OCI-LY3 (cell line): ENCODE data around the gene LMO7.

Source experiments
- H2AFZ ChIP-seq: fragments of 200-600, 300-600 bp; shearing (Covaris generic); 2 replicates; pipeline ENCODE4 v1.6.0; 2014; ENCODE audit warnings: antibody characterized with exemption, low read depth, low read length
- H3K27ac ChIP-seq: fragments of 200-600, 300-600 bp; sonication (generic); 2 replicates; pipeline ENCODE4 v1.5.1; 2014; ENCODE audit warnings: mild to moderate bottlenecking, low read length, moderate library complexity, mixed read lengths
- H3K27me3 ChIP-seq: fragments of 200-600, 300-600 bp; sonication (generic); 2 replicates; pipeline ENCODE4 v1.6.1; 2014; ENCODE audit warnings: low read depth, low read length, mixed read lengths
- H3K36me3 ChIP-seq: fragments of 200-600, 300-600 bp; sonication (generic); replicated peaks from 2 replicates; pipeline ENCODE3; 2014; ENCODE audit warnings: low read depth, low read length, mixed read lengths
- H3K4me1 ChIP-seq: fragments of 300-600, 200-600 bp; sonication (generic); 2 replicates; pipeline ENCODE4 v1.6.1; 2014; ENCODE audit warnings: low read length, mixed read lengths
- H3K4me2 ChIP-seq: fragments of 200-600, 300-600 bp; sonication (generic); 2 replicates; pipeline ENCODE4 v1.6.1; 2014; ENCODE audit warnings: low read length, mixed read lengths
- H3K4me3 ChIP-seq: fragments of 300-600, 200-600 bp; sonication (generic); 2 replicates; pipeline ENCODE4 v1.5.1; 2014; ENCODE audit warnings: antibody characterized with exemption, mild to moderate bottlenecking, low read length, moderate library complexity
- H3K79me2 ChIP-seq: fragments of 300-600, 200-600 bp; shearing (Covaris generic); 2 replicates; pipeline ENCODE4 v1.6.1; 2014; ENCODE audit warnings: mild to moderate bottlenecking, low read length, mixed read lengths
- H3K9ac ChIP-seq: fragments of 300-600, 200-600 bp; shearing (Covaris generic); 2 replicates; pipeline ENCODE4 v1.6.0; 2014; ENCODE audit warnings: mild to moderate bottlenecking, low read length, moderate library complexity
- H3K9me3 ChIP-seq: fragments of 200-600, 300-600 bp; shearing (Covaris generic); 2 replicates; pipeline ENCODE4 v1.6.1; 2014; ENCODE audit warnings: low read length, mixed read lengths; ENCODE audit not compliant: insufficient read depth
- H4K20me1 ChIP-seq: fragments of 200-600, 300-600 bp; sonication (generic); 2 replicates; pipeline ENCODE4 v1.6.1; 2016; ENCODE audit warnings: low read length, mixed read lengths; ENCODE audit not compliant: insufficient read depth
- EZH2phosphoT487 ChIP-seq: fragments of 200-600 bp; shearing (Covaris generic); IDR thresholded peaks from 2 replicates; pipeline ENCODE4 v1.6.1; 2018; ENCODE audit warnings: antibody characterized with exemption, mixed run types, low read depth
- TF ChIP-seq, protein P1 (sequence below): fragments of 200-600, 300-600 bp; sonication (generic); IDR thresholded peaks from 2 replicates; pipeline ENCODE4 v1.5.1; 2014; ENCODE audit warnings: antibody characterized with exemption, low read length, low read depth

The LMO7 gene

DNA sequence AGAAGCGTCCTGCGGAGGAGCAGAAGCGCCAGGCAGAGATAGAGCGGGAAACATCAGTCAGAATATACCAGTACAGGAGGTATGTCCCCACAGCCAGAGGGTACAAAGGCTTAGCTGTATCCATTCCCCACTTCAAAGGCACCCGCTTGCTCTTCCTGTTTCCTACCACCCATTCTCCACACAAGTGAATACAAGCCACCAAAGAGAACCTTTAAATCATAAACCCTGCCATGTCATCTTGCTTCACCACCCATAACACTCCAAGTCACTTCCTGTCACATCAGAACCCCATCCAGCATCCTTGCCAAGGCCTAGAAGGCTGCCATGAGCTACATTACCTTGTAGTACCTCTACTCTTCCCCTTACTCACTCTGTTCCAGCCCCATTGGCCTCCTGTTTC is 205.8 kb downstream of the LMO7 start:
- Histone ChIP-seq H3K4me3 (no peak overlapping the region), H4K20me1 (no peaks in the 10 kb centered on the region), H2AFZ (no peak overlapping the region), H3K27ac (no peak overlapping the region), H3K27me3 (no peaks in the 10 kb centered on the region), H3K36me3 (peaks cover 16% of the 10 kb centered on the region), H3K9me3 (no peaks in the 10 kb centered on the region), H3K9ac (no peak overlapping the region), H3K4me1 (peaks cover 9% of the 10 kb centered on the region; the same call in 1 of the 2 replicates), H3K4me2 (no peak overlapping the region), H3K79me2 (no peaks in the 10 kb centered on the region)
- TF ChIP-seq, protein P1, sequence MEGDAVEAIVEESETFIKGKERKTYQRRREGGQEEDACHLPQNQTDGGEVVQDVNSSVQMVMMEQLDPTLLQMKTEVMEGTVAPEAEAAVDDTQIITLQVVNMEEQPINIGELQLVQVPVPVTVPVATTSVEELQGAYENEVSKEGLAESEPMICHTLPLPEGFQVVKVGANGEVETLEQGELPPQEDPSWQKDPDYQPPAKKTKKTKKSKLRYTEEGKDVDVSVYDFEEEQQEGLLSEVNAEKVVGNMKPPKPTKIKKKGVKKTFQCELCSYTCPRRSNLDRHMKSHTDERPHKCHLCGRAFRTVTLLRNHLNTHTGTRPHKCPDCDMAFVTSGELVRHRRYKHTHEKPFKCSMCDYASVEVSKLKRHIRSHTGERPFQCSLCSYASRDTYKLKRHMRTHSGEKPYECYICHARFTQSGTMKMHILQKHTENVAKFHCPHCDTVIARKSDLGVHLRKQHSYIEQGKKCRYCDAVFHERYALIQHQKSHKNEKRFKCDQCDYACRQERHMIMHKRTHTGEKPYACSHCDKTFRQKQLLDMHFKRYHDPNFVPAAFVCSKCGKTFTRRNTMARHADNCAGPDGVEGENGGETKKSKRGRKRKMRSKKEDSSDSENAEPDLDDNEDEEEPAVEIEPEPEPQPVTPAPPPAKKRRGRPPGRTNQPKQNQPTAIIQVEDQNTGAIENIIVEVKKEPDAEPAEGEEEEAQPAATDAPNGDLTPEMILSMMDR = no peak
- TF ChIP-seq EZH2phosphoT487 = no peak

DNA sequence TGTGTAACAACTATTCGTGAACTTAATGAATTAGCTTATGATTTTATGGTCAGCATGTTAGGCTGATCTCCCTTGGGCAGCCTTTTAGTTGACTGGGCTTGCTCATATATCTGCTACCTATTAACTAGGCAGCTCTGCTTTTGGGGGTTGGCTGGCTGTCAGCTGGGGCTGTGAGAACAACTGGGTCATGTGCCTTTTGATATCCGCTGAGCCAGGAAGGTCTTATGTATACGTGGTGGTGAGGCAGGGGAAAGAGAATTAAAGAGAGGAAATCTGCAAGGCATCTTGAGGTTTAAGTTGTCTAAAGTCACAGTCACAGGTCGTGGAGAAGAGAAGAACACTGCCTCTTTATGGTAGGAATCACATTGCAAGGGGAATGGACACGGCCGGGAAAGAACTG is 206.9 kb downstream of the LMO7 start:
- H3K79me2 ChIP-seq = no peaks in the 10 kb centered on the region
- no peak overlapping the region for H3K4me2 ChIP-seq
- H3K27ac ChIP-seq = no peak overlapping the region
- H3K27me3 ChIP-seq = no peaks in the 10 kb centered on the region
- peaks cover 16% of the 10 kb centered on the region for H3K36me3 ChIP-seq
- no peak overlapping the region for H2AFZ ChIP-seq
- no peaks in the 10 kb centered on the region for H3K9me3 ChIP-seq
- TF ChIP-seq, protein P1 = no peak
- no peak for TF ChIP-seq EZH2phosphoT487
- H3K4me1 ChIP-seq = peaks cover 14% of the 10 kb centered on the region
- no peak overlapping the region for H3K4me3 ChIP-seq
- H4K20me1 ChIP-seq = 0 out of 2 replicates have a peak, but pooled peaks cover 4% of the 10 kb centered on the region
- no peak overlapping the region for H3K9ac ChIP-seq

DNA sequence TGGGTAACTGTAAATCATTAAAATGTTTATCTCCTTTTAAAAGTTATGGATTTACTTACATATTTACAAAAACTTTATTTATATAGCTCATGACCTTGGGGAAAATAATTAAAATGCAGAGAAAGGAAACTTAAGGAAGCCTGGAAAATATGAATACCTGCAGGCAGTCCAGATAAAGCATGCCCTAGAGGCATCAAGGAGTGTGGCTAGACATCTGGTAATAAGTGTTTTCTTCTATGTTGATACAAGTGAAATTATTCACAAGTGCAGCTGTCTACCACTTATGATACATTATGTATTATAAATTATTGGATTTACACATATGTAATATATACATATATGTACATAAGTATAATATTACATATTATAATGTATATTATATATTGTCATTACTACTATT is 207.9 kb downstream of the LMO7 start:
- Histone ChIP-seq H3K36me3 (peaks cover 16% of the 10 kb centered on the region), H3K79me2 (no peaks in the 10 kb centered on the region), H2AFZ (no peak overlapping the region)

DNA sequence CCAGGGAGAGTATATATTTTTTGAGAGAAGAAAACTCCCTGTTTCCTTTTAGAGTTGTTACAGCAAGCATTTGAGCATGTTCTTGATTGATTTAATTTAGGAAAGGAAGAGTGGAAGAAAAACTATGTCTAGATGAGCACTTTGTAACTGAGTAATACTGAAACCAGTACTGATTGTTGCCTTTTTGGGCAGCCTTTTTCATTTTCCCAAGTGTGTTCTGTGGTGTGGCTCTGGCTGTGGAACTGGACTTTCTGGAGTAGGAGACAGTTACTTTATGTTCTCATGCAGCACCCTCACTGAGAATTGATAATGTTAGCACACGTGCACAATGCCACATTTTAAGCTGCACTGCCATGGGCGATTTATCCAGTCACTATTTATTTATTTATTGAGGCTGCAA is 211.5 kb downstream of the LMO7 start:
- Histone ChIP-seq H3K9me3 (no peaks in the 10 kb centered on the region), H3K27ac (no peak overlapping the region), H3K36me3 (peaks cover 12% of the 10 kb centered on the region), H3K27me3 (no peaks in the 10 kb centered on the region), H2AFZ (no peak overlapping the region), H4K20me1 (0 out of 2 replicates have a peak, but pooled peaks cover 4% of the 10 kb centered on the region), H3K79me2 (no peaks in the 10 kb centered on the region), H3K4me3 (no peak overlapping the region), H3K4me2 (no peak overlapping the region), H3K4me1 (peaks cover 14% of the 10 kb centered on the region), H3K9ac (no peak overlapping the region)
- TF ChIP-seq, protein P1 = no peak
- no peak for TF ChIP-seq EZH2phosphoT487

More for the DNA sequence above, 207.9 kb downstream of the LMO7 start:
- Histone ChIP-seq H3K4me2 (no peak overlapping the region), H3K27ac (no peak overlapping the region), H3K4me3 (no peak overlapping the region), H3K9ac (no peak overlapping the region), H4K20me1 (0 out of 2 replicates have a peak, but pooled peaks cover 4% of the 10 kb centered on the region), H3K27me3 (no peaks in the 10 kb centered on the region), H3K9me3 (no peaks in the 10 kb centered on the region), H3K4me1 (peaks cover 14% of the 10 kb centered on the region)
- no peak for TF ChIP-seq EZH2phosphoT487
- TF ChIP-seq, protein P1 = no peak
